Neural crest cell (in vitro differentiated cells): ENCODE measurements around the gene HSPA1B. TPM values are rescaled to one million over a fixed set of nuclear protein-coding genes. Genes with fewer than 3 reads are reported as not detected.
"Not testable (repeated sequence)": the region's sequence is repeated elsewhere in the genome, so short reads cannot be mapped to it uniquely, and the experiment has no call there.

Source experiments
- DNase-seq: peaks from one replicate; pipeline ENCODE4 v3.0.0; 2021; ENCODE audit warnings: low read depth, mixed read lengths, low spot score
- H3K27ac Mint-ChIP-seq: one replicate; pipeline ENCODE4 v1.8.0; 2021; ENCODE audit warnings: mild to moderate bottlenecking, mixed read lengths; ENCODE audit not compliant: unreplicated experiment
- H3K27me3 Mint-ChIP-seq: 2 replicates; pipeline ENCODE4 v1.8.0; 2021; ENCODE audit warnings: low read depth, mild to moderate bottlenecking, mixed read lengths
- H3K36me3 Mint-ChIP-seq: 2 replicates; pipeline ENCODE4 v1.8.0; 2021; ENCODE audit warnings: low read depth, mild to moderate bottlenecking, mixed read lengths
- H3K4me1 Mint-ChIP-seq: 2 replicates; pipeline ENCODE4 v1.8.0; 2021; ENCODE audit warnings: mixed read lengths
- H3K4me3 Mint-ChIP-seq: one replicate; pipeline ENCODE4 v1.8.0; 2021; ENCODE audit warnings: mild to moderate bottlenecking, mixed read lengths
- H3K9me3 Mint-ChIP-seq: 2 replicates; pipeline ENCODE4 v1.8.0; 2021; ENCODE audit warnings: mixed read lengths
- CTCF ChIP-seq: fragments of 200-600 bp; sonication (generic); conservative IDR thresholded peaks from 2 replicates; pipeline ENCODE4 v1.5.0; 2021; ENCODE audit warnings: antibody characterized with exemption, mild to moderate bottlenecking
- total RNA-seq: library from RNA; stranded (reverse); gene quantifications from 2 replicates; pipeline ENCODE4 v1.2.1, GENCODE V29; 2021

HSPA1B gene
- total RNA-seq, 1 donor from 2014 or later, result 82.5 TPM

- H3K27me3 Mint-ChIP-seq, result no peaks in the 10 kb centered on the region
Observed at GRCh38 chr6:31822036-31822821, 5.3 kb upstream of the HSPA1B start.

GRCh38 chr6:31823592-31824196 lies 3.8 kb upstream of the HSPA1B start:
- peaks cover 49% of the 10 kb centered on the region for H3K4me1 Mint-ChIP-seq
- H3K36me3 Mint-ChIP-seq, DNase-seq, H3K27me3 Mint-ChIP-seq, H3K27ac Mint-ChIP-seq, H3K9me3 Mint-ChIP-seq: not testable (repeated sequence)
- peak overlapping the region; percentile 50 for H3K4me3 Mint-ChIP-seq

More at GRCh38 chr6:31822036-31822821, 5.3 kb upstream of the HSPA1B start:
- Mint-ChIP-seq H3K4me3 (peak overlapping the region; percentile 90), H3K9me3 (no peaks in the 10 kb centered on the region), H3K4me1 (peaks cover 55% of the 10 kb centered on the region), H3K36me3 (peaks cover 10% of the 10 kb centered on the region), H3K27ac (peak overlapping the region; percentile 96)
- no peak for TF ChIP-seq CTCF
- no peak for DNase-seq

GRCh38 chr6:31825553-31825952 lies 2.0 kb upstream of the HSPA1B start:
- no peak overlapping the region for H3K27ac Mint-ChIP-seq
- H3K36me3 Mint-ChIP-seq, result peaks cover 2% of the 10 kb centered on the region
- peaks cover 58% of the 10 kb centered on the region for H3K4me1 Mint-ChIP-seq
- no peak for TF ChIP-seq CTCF
- no peaks in the 10 kb centered on the region for H3K9me3 Mint-ChIP-seq
- H3K4me3 Mint-ChIP-seq, result peak overlapping the region; percentile 76
- H3K27me3 Mint-ChIP-seq, result peaks cover 10% of the 10 kb centered on the region
- no peak for DNase-seq

- H3K27ac Mint-ChIP-seq, result peak overlapping the region; percentile 67
- H3K36me3 Mint-ChIP-seq, result peaks cover 2% of the 10 kb centered on the region
- DNase-seq, result no peak
- H3K4me1 Mint-ChIP-seq, result peaks cover 53% of the 10 kb centered on the region
- no peak for TF ChIP-seq CTCF
- H3K9me3 Mint-ChIP-seq, result no peaks in the 10 kb centered on the region
- peaks cover 10% of the 10 kb centered on the region for H3K27me3 Mint-ChIP-seq
- peak overlapping the region; percentile 86 for H3K4me3 Mint-ChIP-seq
Observed at GRCh38 chr6:31826793-31827285, 699 bp upstream of the HSPA1B start.

- peaks cover 3% of the 10 kb centered on the region for H3K36me3 Mint-ChIP-seq
- peak; percentile 73 for TF ChIP-seq CTCF
- H3K4me3 Mint-ChIP-seq, result peak overlapping the region; percentile 92
- H3K4me1 Mint-ChIP-seq, result peaks cover 46% of the 10 kb centered on the region
- H3K27ac Mint-ChIP-seq, result no peak overlapping the region
- DNase-seq, result no peak
- H3K27me3 Mint-ChIP-seq, result peaks cover 10% of the 10 kb centered on the region
- H3K9me3 Mint-ChIP-seq, result no peaks in the 10 kb centered on the region
Observed at GRCh38 chr6:31829633-31830283, 2.2 kb downstream of the HSPA1B start.
